A549 treated with Mapracorat at 1 μM for 4 hours (cell line): ENCODE results near the gene SPINT3. TPM values are rescaled to one million over a fixed set of nuclear protein-coding genes. Genes with fewer than 3 reads are reported as not detected.

Experiments
- total RNA-seq: library from RNA; stranded (reverse); fragments of 200-300 nt; extraction: Qiagen RNA extraction; gene quantifications from 5 replicates; pipeline ENCODE4 v1.2.3, GENCODE V29; 2022

SPINT3 gene, protein sequence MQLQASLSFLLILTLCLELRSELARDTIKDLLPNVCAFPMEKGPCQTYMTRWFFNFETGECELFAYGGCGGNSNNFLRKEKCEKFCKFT
- total RNA-seq = not detected in 5 replicates

DNA sequence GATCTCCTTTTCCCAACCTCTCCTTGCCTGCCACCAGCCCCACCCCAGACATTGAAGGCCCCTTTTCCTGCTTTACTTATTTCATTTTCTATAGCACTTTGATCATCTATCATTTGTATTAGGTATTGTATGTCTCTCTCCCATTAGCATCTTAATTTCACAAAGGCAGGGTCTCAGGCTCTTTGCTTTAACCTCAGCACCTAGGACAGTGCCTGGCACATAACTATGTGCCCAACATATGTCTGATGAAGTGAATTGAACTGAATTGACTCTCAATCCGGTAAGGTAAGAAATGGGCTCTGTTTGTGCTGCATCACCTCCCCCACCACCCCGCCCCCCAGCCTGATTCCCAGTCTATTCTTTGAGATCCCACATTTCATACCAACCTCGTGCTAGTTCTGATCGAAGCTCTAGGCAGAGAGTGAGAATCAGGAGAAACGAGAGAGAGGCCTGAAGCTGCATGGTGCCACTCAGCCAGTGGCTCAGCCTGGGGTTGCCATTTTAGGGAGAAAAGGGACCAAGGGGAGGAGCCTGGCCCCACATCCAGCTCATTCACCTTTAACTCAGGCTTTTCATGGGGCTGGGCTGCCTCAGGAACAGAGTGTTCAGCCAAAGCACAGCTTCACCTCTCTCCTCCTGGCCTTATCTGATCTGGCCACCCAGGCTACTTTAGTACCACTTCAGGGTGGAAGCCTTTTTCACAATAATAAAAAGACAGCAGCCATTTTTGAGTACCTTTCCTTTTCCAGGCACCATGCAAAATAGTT, at the start of gene SPINT3:
Gene SPINT3 (minus strand): TSS at position 476 of the 767 bp plus-strand sequence. CDS start 14 bp downstream, at position 462.

DNA sequence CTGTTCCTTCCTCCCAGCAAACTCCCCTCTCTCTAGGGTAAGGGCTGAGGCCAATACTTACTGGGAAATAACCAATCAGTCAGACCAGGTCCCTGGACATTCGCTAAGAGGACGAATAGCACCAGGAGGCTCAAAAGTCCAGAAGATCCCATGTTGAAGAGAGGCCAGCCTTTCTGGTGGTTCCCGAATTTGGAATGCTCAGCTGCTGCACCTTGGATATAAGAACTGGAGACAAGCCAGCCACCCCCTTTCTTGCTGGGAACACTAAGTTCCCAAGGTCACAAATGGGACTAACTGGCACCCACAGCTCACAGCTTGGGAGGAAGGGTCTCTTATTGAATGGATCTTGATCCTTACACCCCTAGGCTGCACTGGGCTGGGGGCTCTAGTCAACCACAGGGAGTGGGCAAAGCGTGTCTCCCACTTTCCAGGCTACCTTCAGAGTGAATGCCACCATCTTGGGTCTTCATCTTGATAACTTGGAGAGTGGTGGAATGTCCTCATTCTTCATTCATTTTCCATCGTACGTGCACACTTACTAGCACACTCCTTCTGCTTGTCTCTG, 31.9 kb upstream of the SPINT3 start, which contains the start of gene EPPIN:
Gene EPPIN (minus strand): TSS at position 196 of the 565 bp plus-strand sequence. CDS start 44 bp downstream, at position 152.

DNA sequence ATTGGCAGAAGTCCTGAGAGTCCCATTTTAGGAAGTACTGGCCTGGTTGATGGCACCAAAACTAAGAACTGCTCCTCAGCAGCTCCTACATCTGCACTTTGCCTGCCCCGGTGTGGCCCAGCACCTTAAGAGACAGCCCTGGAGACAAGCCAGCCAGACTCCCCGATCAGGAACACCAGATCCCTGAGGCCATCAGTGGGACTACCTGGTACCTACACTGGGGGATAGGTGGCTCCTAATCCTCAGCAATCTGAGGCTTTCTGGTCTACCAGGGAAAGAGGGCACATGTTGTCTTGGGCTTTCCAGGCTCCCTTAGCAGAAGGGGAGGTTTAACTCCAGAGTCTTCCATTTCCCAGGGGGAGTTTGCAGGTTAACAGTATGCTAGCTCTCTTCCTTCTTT, 24.0 kb upstream of the SPINT3 start, which contains the start of gene WFDC6:
Gene WFDC6 (minus strand): TSS at position 101 of the 400 bp plus-strand sequence. CDS start 75 bp downstream, at position 26.

DNA sequence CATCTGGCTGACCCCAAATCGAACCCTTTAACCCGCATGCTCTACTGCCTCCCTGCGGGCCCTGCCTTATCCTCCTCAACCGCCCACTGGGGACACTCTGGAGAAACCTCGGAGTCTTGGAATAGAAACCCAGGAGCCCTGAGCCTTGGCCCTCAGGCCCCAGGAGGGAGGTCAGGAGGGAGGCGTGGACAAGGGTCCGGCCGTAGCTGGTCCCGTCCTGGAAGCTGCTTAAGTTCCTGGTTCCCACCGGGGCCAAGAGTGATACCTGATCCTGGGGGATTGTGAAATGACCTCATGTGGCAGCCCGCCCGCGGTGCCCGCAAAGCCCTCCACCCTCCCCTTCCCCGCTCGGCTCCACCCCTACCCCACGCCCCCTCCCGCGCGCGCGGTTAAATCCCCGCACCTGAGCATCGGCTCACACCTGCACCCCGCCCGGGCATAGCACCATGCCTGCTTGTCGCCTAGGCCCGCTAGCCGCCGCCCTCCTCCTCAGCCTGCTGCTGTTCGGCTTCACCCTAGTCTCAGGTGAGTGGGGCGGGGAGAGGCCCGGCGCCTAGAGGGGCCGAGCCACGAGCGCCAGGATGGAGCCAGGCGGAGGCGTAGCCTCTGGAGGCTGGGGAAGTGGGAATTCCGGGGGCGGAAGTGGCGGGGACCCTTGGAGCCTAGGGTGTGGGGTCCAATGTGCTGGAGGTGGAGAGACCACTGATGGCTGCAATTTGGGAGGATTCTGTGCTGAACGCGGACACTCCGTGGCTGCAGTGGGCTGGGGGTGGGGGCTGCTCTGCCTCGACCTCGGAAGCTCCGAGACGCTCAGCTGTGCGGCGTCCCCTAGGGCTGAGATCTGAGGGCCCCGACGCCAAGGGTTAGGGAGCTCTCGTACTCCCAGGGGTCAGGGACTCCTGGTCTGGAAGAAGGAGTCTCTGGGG, 45.8 kb downstream of the SPINT3 start, which contains the start of gene WFDC2:
Gene WFDC2 (plus strand): TSS at position 418 of the 926 bp plus-strand sequence. CDS start 29 bp downstream, at position 447.

Other genes with a start within 250 kb of the SPINT3 start
- gene RBPJL, start 208.8 kb downstream of the SPINT3 start, total RNA-seq = not detected in 5 replicates
- gene MATN4, start 207.3 kb downstream of the SPINT3 start, total RNA-seq = 0.09 to 0.26 TPM (median 0.15 TPM) in 4 of 5 replicates, not detected in the other
- gene SDC4, start 167.2 kb downstream of the SPINT3 start, total RNA-seq = 102 to 115 TPM (median 106 TPM) in 5 replicates
- 22.2 to 33.8 TPM (median 31.0 TPM) in 5 replicates for gene SYS1, start 152.5 kb downstream of the SPINT3 start, total RNA-seq
- gene TP53TG5, start 137.3 kb downstream of the SPINT3 start, total RNA-seq = not detected in 5 replicates
- gene DBNDD2, start 107.3 kb downstream of the SPINT3 start, total RNA-seq = 26.1 to 30.6 TPM (median 27.3 TPM) in 5 replicates
- 94.5 to 103 TPM (median 96.9 TPM) in 5 replicates for gene PIGT, start 99.5 kb downstream of the SPINT3 start, total RNA-seq
- gene WFDC2, start 45.9 kb downstream of the SPINT3 start, total RNA-seq = not detected in 5 replicates
- gene WFDC6, start 23.9 kb upstream of the SPINT3 start, total RNA-seq = not detected in 5 replicates
- gene EPPIN, start 31.8 kb upstream of the SPINT3 start, total RNA-seq = not detected in 5 replicates
- not detected in 5 replicates for gene WFDC8, start 63.7 kb upstream of the SPINT3 start, total RNA-seq
- gene WFDC10A, start 114.1 kb upstream of the SPINT3 start, total RNA-seq = not detected in 5 replicates
- gene WFDC9, start 115.7 kb upstream of the SPINT3 start, total RNA-seq = not detected in 5 replicates
- gene WFDC11, start 154.6 kb upstream of the SPINT3 start, total RNA-seq = not detected in 5 replicates
- not detected in 5 replicates for gene WFDC13, start 186.4 kb upstream of the SPINT3 start, total RNA-seq
- gene WFDC10B, start 189.4 kb upstream of the SPINT3 start, total RNA-seq = not detected in 5 replicates
- gene SPINT4, start 206.7 kb upstream of the SPINT3 start, total RNA-seq = not detected in 5 replicates